Measurements from ENCODE around the gene ALOX12B. TPM values are rescaled to one million over a fixed set of nuclear protein-coding genes. Genes with fewer than 3 reads are reported as not detected.

ALOX12B gene
- total and polyA plus RNA-seq, 2 donors (not counting 3 experiments of a cell fraction or from before 2014, with no cell fraction given), result not detected

GRCh38 chr17:8119581-8120519, 32.3 kb upstream of the ALOX12B start:
- Histone ChIP-seq H3K79me2 (ENCODE audit: control insufficient read depth, insufficient read depth, low read length) (no peaks in the 10 kb centered on the region), H3K9me1 (replicated peaks; ENCODE audit: control insufficient read depth, extremely low read depth, insufficient read depth, low read length) (no peaks in the 10 kb centered on the region), H3K4me3 (replicated peaks in 1 of 3; ENCODE audit: insufficient read depth in 1 of 3, low read depth in 1 of 3, low read length in 3 of 3) (peak overlapping the region; percentile 51 to 88 (median 79)), H3K4me1 (ENCODE audit: control insufficient read depth, extremely low read depth, insufficient read depth, low read length) (peaks cover 39% of the 10 kb centered on the region), H3K27ac (ENCODE audit: insufficient read depth, low read depth, low read length) (peak overlapping the region; percentile 18), H3K36me3 (ENCODE audit: control insufficient read depth in 2 of 2, extremely low read depth in 1 of 2, insufficient read depth in 2 of 2, low read length in 2 of 2) (no peaks in the 10 kb centered on the region), H3K9ac (replicated peaks; ENCODE audit: extremely low read depth, insufficient read depth, low read length) (peak overlapping the region; percentile 54), H3K4me2 (ENCODE audit: insufficient read depth, low read length) (peak overlapping the region; percentile 63), H4K20me1 (replicated peaks; ENCODE audit: control insufficient read depth, extremely low read depth, insufficient read depth, low read length) (peaks cover 3% of the 10 kb centered on the region), H3K9me3 (replicated peaks; ENCODE audit: control insufficient read depth, insufficient read depth, low read length) (no peaks in the 10 kb centered on the region), H2AFZ (ENCODE audit: low read depth, low read length) (peak overlapping the region; percentile 8), H3K27me3 (ENCODE audit: control insufficient read depth in 2 of 2, insufficient read depth in 2 of 2, low read length in 2 of 2) (peaks cover 29 to 36% of the 10 kb centered on the region in 2 experiments)
- dilution Hi-C loops (cut with MboI; ENCODE audit: extremely low pct_ligation_motif_present, low sequenced_read_pairs), result no loop called here
- CTCF ChIA-PET, result interaction anchor here (0.8 to 6.8 kb wide), 32 partner anchors 10 to 175 kb away, joined by 3 to 51 read pairs (median 5); partner anchors contain the start of genes ALOX12B, BORCS6 and SLC25A35
- intact Hi-C loops (cut with micrococcal nuclease), result loop anchor here (1.0 to 5.0 kb wide), 7 partner anchors 34 to 278 kb away; partner anchors contain the start of gene CTC1
- TF ChIP-seq POLR2AphosphoS5 (IDR thresholded peaks at IDR 0.05; ENCODE audit: insufficient read depth, low read depth, low read length) (no peak), FOS (IDR thresholded peaks at IDR 0.05; ENCODE audit: borderline replicate concordance, insufficient read depth, low read length) (no peak), CTCF (IDR thresholded peaks at IDR 0.05; ENCODE audit: extremely low read depth in 1 of 2, insufficient read depth in 1 of 2, low read depth in 1 of 2, low read length in 2 of 2) (no peak), MYC (IDR thresholded peaks at IDR 0.05; ENCODE audit: low read depth, low read length) (no peak), GATA2 (IDR thresholded peaks at IDR 0.05; ENCODE audit: insufficient read depth, insufficient read length, low read depth, low read length) (peak; percentile 34), POLR2A (IDR thresholded peaks at IDR 0.05; ENCODE audit: low read depth, low read length) (no peak)
- POLR2A ChIA-PET, result interaction anchor here (1.0 to 2.7 kb wide), 2 partner anchors 39 to 53 kb away, joined by 3 to 16 read pairs; no protein-coding TSS in a partner anchor
- DNase-seq (ENCODE audit: low read depth, low spot score), result peak; percentile 96
- FAIRE-seq, result peak; percentile 95
- no TSS peak for BruUV-seq (replicated peaks)
